Panc1 (cell line): ENCODE results near the gene HLCS. TPM values are rescaled to one million over a fixed set of nuclear protein-coding genes. Genes with fewer than 3 reads are reported as not detected.

Source experiments
- ATAC-seq: fragments of 200-7000 bp; cut with Tn5 transposase; 2 replicates; pipeline ENCODE4 v1.9.1; 2020; ENCODE audit warnings: mild to moderate bottlenecking, moderate library complexity
- BruUV-seq: library from RNA; stranded (reverse); fragments of 400-500 nt; replicated peaks from 2 replicates; lab custom pipeline; 2021; lab: Mats Ljungman, UMichigan
- CTCF ChIA-PET: fragments of 300-600 bp; sonication (Branson Sonifier 250); formaldehyde crosslinking; loops from one replicate; lab custom pipeline; 2022; ENCODE audit warnings: antibody characterized with exemption; lab: Charles Lee
- POLR2A ChIA-PET: fragments of 300-600 bp; sonication (Branson Sonifier 250); formaldehyde crosslinking; loops from one replicate; lab custom pipeline; 2022; ENCODE audit warnings: antibody characterized with exemption; lab: Charles Lee
- DNase-seq: peaks from one replicate; pipeline ENCODE4 v3.0.0-alpha.2; 2010; ENCODE audit warnings: low read depth, low spot score
- H3K27ac ChIP-seq: 2 replicates; pipeline ENCODE4 v1.5.1; 2011; ENCODE audit warnings: mild to moderate bottlenecking, low read length, inconsistent platforms
- H3K27me3 ChIP-seq: fragments of 200-500 bp; sonication (Bioruptor generic); 2 replicates; pipeline ENCODE4 v1.6.0; 2014; ENCODE audit warnings: low read length, inconsistent platforms; ENCODE audit not compliant: control insufficient read depth, insufficient read depth
- H3K36me3 ChIP-seq: fragments of 200-500 bp; sonication (Bioruptor generic); 2 replicates; pipeline ENCODE4 v1.5.1; 2014; ENCODE audit warnings: inconsistent platforms, mild to moderate bottlenecking, low read length, moderate library complexity; ENCODE audit not compliant: control insufficient read depth, insufficient read depth
- H3K4me1 ChIP-seq: 2 replicates; pipeline ENCODE4 v1.5.1; 2011; ENCODE audit warnings: inconsistent platforms, mild to moderate bottlenecking, low read length, moderate library complexity; ENCODE audit not compliant: control insufficient read depth, insufficient read depth
- H3K4me3 ChIP-seq, 2 experiments: 2 replicates each; pipeline ENCODE4 v1.5.1; 2011 to 2012; ENCODE audit warnings: low read depth in 2 of 2, low read length in 2 of 2, mild to moderate bottlenecking in 2 of 2, inconsistent platforms in 1 of 2, moderate library complexity in 1 of 2
- H3K9me3 ChIP-seq: fragments of 200-500 bp; sonication (Bioruptor generic); 2 replicates; pipeline ENCODE4 v1.5.1; 2014; ENCODE audit warnings: low read depth, mild to moderate bottlenecking, inconsistent platforms, low read length, moderate library complexity; ENCODE audit not compliant: control insufficient read depth, insufficient read depth
- CTCF ChIP-seq: fragments of 450-650 bp; IDR thresholded peaks from 2 replicates; pipeline ENCODE4 v1.5.1; 2017; ENCODE audit warnings: mild to moderate bottlenecking
- POLR2AphosphoS5 ChIP-seq: IDR thresholded peaks from 2 replicates; pipeline ENCODE4 v1.6.1; 2012; ENCODE audit warnings: mild to moderate bottlenecking, low read depth, low read length, moderate library complexity
- SIN3A ChIP-seq: IDR thresholded peaks from 2 replicates; pipeline ENCODE4 v1.6.1; 2012; ENCODE audit warnings: low read depth, mild to moderate bottlenecking, low read length, moderate library complexity, borderline replicate concordance; ENCODE audit not compliant: insufficient read depth
- TCF7L2 ChIP-seq: IDR thresholded peaks from 2 replicates; pipeline ENCODE4 v1.6.1; 2011; ENCODE audit warnings: mild to moderate bottlenecking, low read depth, low read length, inconsistent platforms
- in situ Hi-C: cut with HindIII; loops from 2 replicates; pipeline ENCODE4 v1.10.0; 2016; ENCODE audit warnings: low sequenced_read_pairs, low pct_unique_long_range_greater_than_20kb
- intact Hi-C: fragments of 100-400 bp; cut with micrococcal nuclease; formaldehyde crosslinking; loops from one replicate; pipeline ENCODE4 v1.10.0; 2022; ENCODE audit not compliant: unreplicated experiment
- total RNA-seq: library from RNA; stranded (reverse); gene quantifications from one replicate; pipeline ENCODE4 v1.2.1, GENCODE V29; 2021; ENCODE audit not compliant: unreplicated experiment
- TF ChIP-seq, protein P1 (sequence below), 2 experiments: IDR thresholded peaks; 2 replicates each; pipeline ENCODE4 v1.6.1; 2011 to 2012; ENCODE audit warnings: low read depth in 2 of 2, control low read depth in 1 of 2, low read length in 1 of 2, mild to moderate bottlenecking in 1 of 2, moderate library complexity in 1 of 2; ENCODE audit not compliant: insufficient read depth in 1 of 2

The HLCS gene
- total RNA-seq, 1 experiment from 2014 or later, result 15.3 TPM

- TF ChIP-seq TCF7L2 (no peak), SIN3A (no peak), CTCF (no peak), POLR2AphosphoS5 (no peak)
- TF ChIP-seq, protein P1, sequence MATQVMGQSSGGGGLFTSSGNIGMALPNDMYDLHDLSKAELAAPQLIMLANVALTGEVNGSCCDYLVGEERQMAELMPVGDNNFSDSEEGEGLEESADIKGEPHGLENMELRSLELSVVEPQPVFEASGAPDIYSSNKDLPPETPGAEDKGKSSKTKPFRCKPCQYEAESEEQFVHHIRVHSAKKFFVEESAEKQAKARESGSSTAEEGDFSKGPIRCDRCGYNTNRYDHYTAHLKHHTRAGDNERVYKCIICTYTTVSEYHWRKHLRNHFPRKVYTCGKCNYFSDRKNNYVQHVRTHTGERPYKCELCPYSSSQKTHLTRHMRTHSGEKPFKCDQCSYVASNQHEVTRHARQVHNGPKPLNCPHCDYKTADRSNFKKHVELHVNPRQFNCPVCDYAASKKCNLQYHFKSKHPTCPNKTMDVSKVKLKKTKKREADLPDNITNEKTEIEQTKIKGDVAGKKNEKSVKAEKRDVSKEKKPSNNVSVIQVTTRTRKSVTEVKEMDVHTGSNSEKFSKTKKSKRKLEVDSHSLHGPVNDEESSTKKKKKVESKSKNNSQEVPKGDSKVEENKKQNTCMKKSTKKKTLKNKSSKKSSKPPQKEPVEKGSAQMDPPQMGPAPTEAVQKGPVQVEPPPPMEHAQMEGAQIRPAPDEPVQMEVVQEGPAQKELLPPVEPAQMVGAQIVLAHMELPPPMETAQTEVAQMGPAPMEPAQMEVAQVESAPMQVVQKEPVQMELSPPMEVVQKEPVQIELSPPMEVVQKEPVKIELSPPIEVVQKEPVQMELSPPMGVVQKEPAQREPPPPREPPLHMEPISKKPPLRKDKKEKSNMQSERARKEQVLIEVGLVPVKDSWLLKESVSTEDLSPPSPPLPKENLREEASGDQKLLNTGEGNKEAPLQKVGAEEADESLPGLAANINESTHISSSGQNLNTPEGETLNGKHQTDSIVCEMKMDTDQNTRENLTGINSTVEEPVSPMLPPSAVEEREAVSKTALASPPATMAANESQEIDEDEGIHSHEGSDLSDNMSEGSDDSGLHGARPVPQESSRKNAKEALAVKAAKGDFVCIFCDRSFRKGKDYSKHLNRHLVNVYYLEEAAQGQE (IDR thresholded peaks at IDR 0.05; ENCODE audit: insufficient read depth in 1 of 2, low read depth in 2 of 2, low read length in 1 of 2), result no peak
- intact Hi-C loops (no loop called here), in situ Hi-C loops (no loop called here)
- Histone ChIP-seq H3K9me3 (no peaks in the 10 kb centered on the region), H3K4me1 (no peaks in the 10 kb centered on the region), H3K27ac (no peak overlapping the region), H3K4me3 (no peak overlapping the region), H3K27me3 (no peaks in the 10 kb centered on the region), H3K36me3 (no peaks in the 10 kb centered on the region)
- no TSS peak for BruUV-seq
- no peak for DNase-seq
- CTCF ChIA-PET, result no interaction called here
- ATAC-seq, result no peak
- POLR2A ChIA-PET, result no interaction called here
Observed at GRCh38 chr21:36709868-36710728, 256.4 kb downstream of the HLCS start.

DNA sequence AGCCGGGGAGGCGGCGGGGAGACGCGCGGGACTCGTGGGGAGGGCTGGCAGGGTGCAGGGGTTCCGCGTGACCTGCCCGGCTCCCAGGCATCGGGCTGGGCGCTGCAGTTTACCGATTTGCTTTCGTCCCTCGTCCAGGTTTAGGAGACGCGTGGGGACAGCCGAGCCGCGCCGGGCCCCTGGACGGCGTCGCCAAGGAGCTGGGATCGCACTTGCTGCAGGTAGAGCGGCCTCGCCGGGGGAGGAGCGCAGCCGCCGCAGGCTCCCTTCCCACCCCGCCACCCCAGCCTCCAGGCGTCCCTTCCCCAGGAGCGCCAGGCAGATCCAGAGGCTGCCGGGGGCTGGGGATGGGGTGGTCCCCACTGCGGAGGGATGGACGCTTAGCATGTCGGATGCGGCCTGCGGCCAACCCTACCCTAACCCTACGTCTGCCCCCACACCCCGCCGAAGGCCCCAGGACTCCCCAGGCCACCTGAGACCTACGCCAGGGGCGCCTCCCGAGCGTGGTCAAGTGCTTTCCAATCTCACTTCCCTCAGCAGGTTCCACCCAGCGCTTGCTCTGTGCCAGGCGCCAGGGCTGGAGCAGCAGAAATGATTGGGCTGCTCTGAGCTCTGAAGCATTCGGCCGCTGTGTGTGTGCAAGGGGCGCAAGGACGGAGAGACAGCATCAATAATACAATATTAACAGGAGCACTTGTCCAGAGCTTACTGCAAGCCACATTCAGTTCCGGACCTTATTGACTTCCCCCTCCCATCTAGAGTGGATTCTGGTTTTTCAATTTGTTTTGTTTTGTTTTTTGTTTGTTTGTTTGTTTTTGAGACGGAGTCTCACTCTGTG is 257.2 kb downstream of the HLCS start:
- no peak for ATAC-seq
- ChIA-PET POLR2A (no interaction called here), CTCF (no interaction called here)
- in situ Hi-C loops (no loop called here), intact Hi-C loops (no loop called here)
- DNase-seq, result no peak
- no TSS peak for BruUV-seq
- H3K4me1 ChIP-seq, result no peaks in the 10 kb centered on the region
- no peaks in the 10 kb centered on the region for H3K9me3 ChIP-seq
- H3K27me3 ChIP-seq, result no peaks in the 10 kb centered on the region
- no peak overlapping the region for H3K4me3 ChIP-seq
- TF ChIP-seq POLR2AphosphoS5, result no peak
- TF ChIP-seq TCF7L2, result no peak
- TF ChIP-seq, protein P1 (IDR thresholded peaks at IDR 0.05; ENCODE audit: insufficient read depth in 1 of 2, low read depth in 2 of 2, low read length in 1 of 2), result no peak
- no peak for TF ChIP-seq SIN3A
- TF ChIP-seq CTCF, result no peak
- H3K27ac ChIP-seq, result no peak overlapping the region
- H3K36me3 ChIP-seq, result no peaks in the 10 kb centered on the region
